Amygdala (tissue), 56 donors: Measurements from ENCODE around the gene RHEBL1.
A peak's percentile ranks its signal among the peaks of the same experiment; 100 is the strongest.

Experiments used
- DNase-seq, 56 donors: peaks; one replicate each; lab custom pipeline; 2025; lab: John Stamatoyannopoulos, UW

RHEBL1 gene

GRCh38 chr12:49024543-49024942 is 45.2 kb downstream of the RHEBL1 start:
- no peak for DNase-seq

- DNase-seq = no peak
These were observed 46.0 kb downstream of the RHEBL1 start for GRCh38 chr12:49023812-49024211.

DNA sequence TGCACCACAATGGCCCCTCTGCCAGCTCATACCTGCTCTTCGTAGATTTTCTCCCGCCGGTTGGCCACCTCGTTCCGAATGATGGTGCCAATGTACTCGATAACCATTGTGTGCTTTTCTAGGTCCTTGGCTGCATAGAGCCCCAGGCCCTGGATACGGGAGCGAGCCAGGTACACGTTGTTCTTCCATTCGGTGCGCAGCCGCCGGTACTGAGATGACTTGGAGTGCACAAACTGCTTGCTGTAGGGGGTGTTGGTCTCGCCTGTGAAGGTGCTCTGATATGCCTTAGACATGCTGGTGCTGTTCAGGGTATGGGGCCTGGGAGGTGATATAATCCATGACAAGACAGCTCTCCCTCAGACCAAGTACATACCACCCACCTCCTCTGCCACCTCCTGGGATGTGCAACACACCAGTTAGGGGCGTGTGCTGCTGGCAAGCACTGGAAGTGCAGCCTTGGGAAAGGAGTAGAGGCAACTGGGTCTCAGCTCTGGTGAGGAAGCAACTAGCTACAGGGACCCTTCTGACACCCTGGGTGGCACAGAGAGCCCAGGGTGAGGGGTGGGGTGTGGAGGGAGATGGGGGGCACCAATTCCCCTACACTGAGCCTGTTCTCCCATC is 47.1 kb downstream of the RHEBL1 start:
- DNase-seq = no peak

GRCh38 chr12:49021292-49021915 is 48.4 kb downstream of the RHEBL1 start:
- DNase-seq = no peak

- DNase-seq = no peak
These were observed 49.3 kb downstream of the RHEBL1 start for GRCh38 chr12:49020441-49020840.

GRCh38 chr12:49019443-49020324 is 50.1 kb downstream of the RHEBL1 start:
- no peak for DNase-seq

- DNase-seq = no peak
These were observed 50.7 kb downstream of the RHEBL1 start for GRCh38 chr12:49019120-49019430.

DNA sequence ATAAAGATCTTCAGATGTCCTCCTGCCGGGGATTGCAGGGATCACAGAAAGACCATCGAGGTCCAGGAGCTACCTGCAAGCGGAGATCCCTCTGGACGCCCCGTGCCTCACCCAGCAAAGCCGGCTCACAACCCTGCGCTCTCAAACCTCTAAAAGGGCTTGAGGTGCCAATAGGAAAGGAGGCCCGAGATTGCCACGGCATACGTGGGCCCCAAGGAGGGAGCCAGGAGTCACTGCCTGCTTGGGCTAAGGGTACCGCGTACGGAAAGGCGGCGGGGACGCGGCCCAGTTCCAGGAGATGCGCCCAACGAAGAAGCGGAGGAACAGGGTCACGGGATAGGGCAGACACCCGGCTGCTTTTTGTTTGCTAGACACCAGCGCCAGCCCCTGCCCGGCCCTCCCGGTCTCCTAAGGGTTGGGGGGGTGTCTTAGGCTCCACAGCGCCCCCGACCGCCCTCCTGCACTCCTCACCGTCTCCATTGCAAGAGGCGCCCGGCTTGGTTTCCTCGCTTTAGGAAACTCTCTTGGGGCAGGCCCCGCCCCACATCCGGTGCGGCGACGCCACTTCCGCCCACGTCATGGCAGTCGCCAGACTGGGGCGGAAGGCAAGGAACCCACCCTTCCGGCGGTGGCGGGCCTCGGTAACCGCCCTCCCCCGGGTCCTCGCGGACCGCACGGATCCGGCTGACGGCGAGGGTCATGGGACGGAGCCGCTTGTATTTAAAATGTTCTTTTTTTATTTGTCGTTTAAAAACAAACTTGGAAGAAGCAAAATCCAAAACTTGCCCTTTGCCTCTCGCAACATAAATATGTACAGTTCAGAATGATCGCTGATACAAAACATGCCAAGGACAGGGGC is 51.3 kb downstream of the RHEBL1 start, which contains the start of gene PRKAG1:
Gene PRKAG1 (minus strand): TSS at position 516 of the 859 bp plus-strand sequence. CDS start 36 bp downstream, at position 480.
- DNase-seq = peak; percentile 59 to 98 (median 90)

DNA sequence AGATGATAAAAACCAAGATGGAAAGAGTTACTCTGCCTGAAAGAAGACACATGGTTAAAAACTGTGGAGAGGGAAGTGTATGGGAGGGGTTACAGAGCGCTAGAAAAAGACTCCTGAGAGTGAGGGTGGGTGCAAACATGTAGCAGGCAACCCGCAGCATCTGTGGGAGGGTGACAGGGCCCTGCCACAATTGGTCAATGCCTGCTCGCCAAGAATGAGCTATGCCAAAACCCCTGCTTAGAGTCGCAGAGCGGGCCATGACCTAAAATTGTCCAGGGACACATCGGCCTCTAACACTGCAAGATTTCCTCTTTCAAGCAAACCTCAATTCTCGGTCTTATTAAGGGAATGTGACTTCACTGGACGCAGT is 51.9 kb downstream of the RHEBL1 start:
- peak in 3 of 56 donors; percentile 16 to 23 (median 16) for DNase-seq

DNA sequence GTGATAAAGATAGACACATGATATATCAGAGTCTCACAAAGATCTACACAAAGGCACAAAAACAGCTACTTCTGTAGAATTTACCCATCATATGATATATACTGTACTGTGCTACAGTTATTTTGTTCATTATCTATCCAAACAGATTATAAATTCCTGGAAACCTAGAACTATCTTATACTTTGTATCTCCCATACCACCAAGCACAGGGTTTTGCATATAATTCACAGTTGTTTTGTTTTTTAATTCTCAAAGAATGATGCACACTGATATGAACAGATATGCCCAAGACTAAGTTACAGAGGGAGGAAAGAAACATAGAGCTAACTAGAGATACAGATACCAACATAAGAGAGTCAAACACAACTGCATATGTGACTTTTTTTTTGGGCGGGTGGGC is 54.6 kb downstream of the RHEBL1 start:
- DNase-seq = no peak
